ENCODE measurements around the gene UBR2. TPM values are rescaled to one million over a fixed set of nuclear protein-coding genes. Genes with fewer than 3 reads are reported as not detected.
"Not testable (repeated sequence)": the region's sequence is repeated elsewhere in the genome, so short reads cannot be mapped to it uniquely, and the experiment has no call there.

UBR2 gene
- total and polyA plus RNA-seq, 2 donors from 2014 or later, result 7.6 to 35.2 TPM

DNA sequence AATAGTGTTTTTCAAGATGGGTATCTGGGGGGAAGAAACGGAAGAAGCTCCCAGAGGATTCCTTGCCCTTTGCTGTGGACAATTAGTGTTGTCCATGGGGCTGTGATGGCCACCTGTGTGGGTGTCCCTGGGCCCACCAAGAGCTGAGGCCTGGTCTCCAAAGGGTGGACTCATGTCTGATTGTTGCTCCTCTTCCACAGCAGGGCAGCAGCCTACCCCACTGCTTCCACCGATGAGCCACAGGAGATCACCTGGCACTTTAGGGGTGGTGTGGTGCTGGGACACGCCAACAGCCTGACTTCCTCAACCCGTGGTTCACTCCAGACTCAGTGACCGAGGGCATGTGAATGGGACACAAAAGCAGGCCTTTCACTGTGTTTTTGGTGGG lies 133.4 kb downstream of the UBR2 start:
- intact Hi-C loops (cut with DNase I), result no loop called here
- Histone ChIP-seq H3K9ac (ENCODE audit: low read length in 3 of 3) (no peak overlapping the region), H3K36me3 (ENCODE audit: control insufficient read depth in 2 of 3, insufficient read depth in 3 of 3, low read length in 3 of 3) (peaks cover 0 to 7% (median 6%) of the 10 kb centered on the region in 3 donors), H3K27me3 (ENCODE audit: control insufficient read depth, insufficient read depth, low read length) (no peaks in the 10 kb centered on the region), H3K9me3 (ENCODE audit: control insufficient read depth in 2 of 3, insufficient read depth in 1 of 3, low read length in 3 of 3) (no peaks in the 10 kb centered on the region), H3K4me1 (ENCODE audit: control insufficient read depth in 2 of 3, insufficient read depth in 2 of 3, low read depth in 1 of 3, low read length in 3 of 3) (no peaks in the 10 kb centered on the region), H3K27ac (ENCODE audit: low read depth in 2 of 2, low read length in 2 of 2) (no peak overlapping the region), H3K4me3 (ENCODE audit: low read length in 3 of 3) (no peak overlapping the region)
- DNase-seq (no peak), FAIRE-seq (no peak)
- TF ChIP-seq, protein P1, sequence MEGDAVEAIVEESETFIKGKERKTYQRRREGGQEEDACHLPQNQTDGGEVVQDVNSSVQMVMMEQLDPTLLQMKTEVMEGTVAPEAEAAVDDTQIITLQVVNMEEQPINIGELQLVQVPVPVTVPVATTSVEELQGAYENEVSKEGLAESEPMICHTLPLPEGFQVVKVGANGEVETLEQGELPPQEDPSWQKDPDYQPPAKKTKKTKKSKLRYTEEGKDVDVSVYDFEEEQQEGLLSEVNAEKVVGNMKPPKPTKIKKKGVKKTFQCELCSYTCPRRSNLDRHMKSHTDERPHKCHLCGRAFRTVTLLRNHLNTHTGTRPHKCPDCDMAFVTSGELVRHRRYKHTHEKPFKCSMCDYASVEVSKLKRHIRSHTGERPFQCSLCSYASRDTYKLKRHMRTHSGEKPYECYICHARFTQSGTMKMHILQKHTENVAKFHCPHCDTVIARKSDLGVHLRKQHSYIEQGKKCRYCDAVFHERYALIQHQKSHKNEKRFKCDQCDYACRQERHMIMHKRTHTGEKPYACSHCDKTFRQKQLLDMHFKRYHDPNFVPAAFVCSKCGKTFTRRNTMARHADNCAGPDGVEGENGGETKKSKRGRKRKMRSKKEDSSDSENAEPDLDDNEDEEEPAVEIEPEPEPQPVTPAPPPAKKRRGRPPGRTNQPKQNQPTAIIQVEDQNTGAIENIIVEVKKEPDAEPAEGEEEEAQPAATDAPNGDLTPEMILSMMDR (IDR thresholded peaks at IDR 0.05; ENCODE audit: borderline replicate concordance, extremely low read depth, insufficient read depth), result no peak

DNA sequence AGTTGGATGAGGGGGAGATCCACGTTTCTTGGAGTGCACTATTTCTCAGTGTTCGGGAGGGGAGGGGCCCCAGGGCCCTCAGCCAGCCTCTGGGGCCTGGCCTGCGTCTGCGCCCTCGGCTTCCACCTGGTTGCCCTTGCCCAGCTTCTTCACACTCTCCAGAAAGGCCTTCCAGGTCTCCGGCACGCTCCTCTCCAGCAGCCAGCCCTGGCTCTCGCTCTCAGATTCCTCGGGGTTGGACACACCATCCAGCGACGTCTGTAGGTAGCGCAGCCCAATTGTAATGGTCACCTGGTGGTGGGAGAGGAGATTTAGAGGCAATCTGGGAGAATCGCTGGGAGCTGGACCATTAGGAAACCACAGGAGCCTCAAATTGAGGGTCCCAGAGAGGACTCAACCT lies 134.4 kb downstream of the UBR2 start:
- Histone ChIP-seq H3K27me3 (ENCODE audit: control insufficient read depth, insufficient read depth, low read length) (no peaks in the 10 kb centered on the region), H3K27ac (ENCODE audit: low read depth in 2 of 2, low read length in 2 of 2) (no peak overlapping the region), H3K36me3 (ENCODE audit: control insufficient read depth in 2 of 3, insufficient read depth in 3 of 3, low read length in 3 of 3) (peaks cover 0 to 2% (median 0%) of the 10 kb centered on the region in 3 donors), H3K4me3 (ENCODE audit: low read length in 3 of 3) (no peak overlapping the region), H3K4me1 (ENCODE audit: control insufficient read depth in 2 of 3, insufficient read depth in 2 of 3, low read depth in 1 of 3, low read length in 3 of 3) (no peaks in the 10 kb centered on the region), H3K9ac (ENCODE audit: low read length in 3 of 3) (no peak overlapping the region), H3K9me3 (ENCODE audit: control insufficient read depth in 2 of 3, insufficient read depth in 1 of 3, low read length in 3 of 3) (no peaks in the 10 kb centered on the region)
- DNase-seq, result no peak
- FAIRE-seq, result no peak
- TF ChIP-seq, protein P1 (IDR thresholded peaks at IDR 0.05; ENCODE audit: borderline replicate concordance, extremely low read depth, insufficient read depth), result no peak
- intact Hi-C loops (cut with DNase I), result no loop called here

DNA sequence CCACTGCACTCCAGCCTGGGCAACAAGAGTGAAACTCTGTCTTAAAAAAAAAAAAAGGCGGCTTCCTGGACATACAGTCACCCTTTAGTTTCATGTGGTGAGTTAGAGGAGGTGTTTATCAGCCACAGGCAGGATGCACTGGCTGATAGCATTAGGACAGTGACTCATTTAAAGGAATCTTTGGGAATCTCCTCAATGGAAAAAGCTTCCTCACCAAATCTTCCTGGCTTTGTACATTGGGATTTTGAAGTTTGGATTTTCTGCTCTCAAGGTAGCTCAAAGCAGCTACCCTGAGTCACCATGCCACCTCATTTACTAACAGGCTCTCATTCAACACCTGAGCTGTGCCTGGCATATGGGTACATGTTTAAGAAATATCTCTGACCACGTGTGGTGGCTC lies 138.4 kb downstream of the UBR2 start:
- H3K36me3 ChIP-seq (ENCODE audit: control insufficient read depth in 2 of 3, insufficient read depth in 3 of 3, low read length in 3 of 3), result no peaks in the 10 kb centered on the region
- FAIRE-seq, result no peak
- H3K9me3 ChIP-seq (ENCODE audit: control insufficient read depth in 2 of 3, insufficient read depth in 1 of 3, low read length in 3 of 3), result no peaks in the 10 kb centered on the region
- H3K27ac ChIP-seq (ENCODE audit: low read depth in 2 of 2, low read length in 2 of 2), result no peak overlapping the region
- no peak overlapping the region for H3K4me3 ChIP-seq (ENCODE audit: low read length in 3 of 3)
- no peaks in the 10 kb centered on the region for H3K4me1 ChIP-seq (ENCODE audit: control insufficient read depth in 2 of 3, insufficient read depth in 2 of 3, low read depth in 1 of 3, low read length in 3 of 3)
- H3K27me3 ChIP-seq (ENCODE audit: control insufficient read depth, insufficient read depth, low read length), result no peaks in the 10 kb centered on the region
- TF ChIP-seq, protein P1 (IDR thresholded peaks at IDR 0.05; ENCODE audit: borderline replicate concordance, extremely low read depth, insufficient read depth), result no peak
- intact Hi-C loops (cut with DNase I), result no loop called here
- DNase-seq, result peak in 1 of 5 donors; percentile 12
- no peak overlapping the region for H3K9ac ChIP-seq (ENCODE audit: low read length in 3 of 3)

DNA sequence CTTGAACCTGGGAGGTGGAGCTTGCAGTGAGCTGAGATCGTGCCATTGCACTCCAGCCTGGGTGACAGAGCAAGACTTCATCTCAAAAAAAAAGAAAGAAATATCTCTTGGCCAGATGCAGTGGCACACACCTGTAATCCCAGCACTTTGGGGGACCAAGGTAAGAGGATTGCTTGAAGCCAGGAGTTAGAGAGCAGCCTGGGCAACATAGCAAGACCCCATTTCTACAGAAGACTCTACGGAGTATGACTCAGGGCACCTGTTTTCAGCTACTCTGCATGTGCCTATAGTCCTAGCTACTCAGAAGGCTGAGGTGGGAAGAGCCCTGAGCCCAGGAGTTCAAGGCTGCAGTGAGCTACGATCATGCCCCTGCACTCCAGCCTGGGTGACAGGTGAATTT lies 139.0 kb downstream of the UBR2 start:
- H3K9me3 ChIP-seq (ENCODE audit: control insufficient read depth in 2 of 3, insufficient read depth in 1 of 3, low read length in 3 of 3); intact Hi-C loops (cut with DNase I); H3K27ac ChIP-seq (ENCODE audit: low read depth in 2 of 2, low read length in 2 of 2); H3K4me3 ChIP-seq (ENCODE audit: low read length in 3 of 3); H3K9ac ChIP-seq (ENCODE audit: low read length in 3 of 3); FAIRE-seq; H3K36me3 ChIP-seq (ENCODE audit: control insufficient read depth in 2 of 3, insufficient read depth in 3 of 3, low read length in 3 of 3); H3K27me3 ChIP-seq (ENCODE audit: control insufficient read depth, insufficient read depth, low read length); H3K4me1 ChIP-seq (ENCODE audit: control insufficient read depth in 2 of 3, insufficient read depth in 2 of 3, low read depth in 1 of 3, low read length in 3 of 3); DNase-seq: not testable (repeated sequence)

All from kidney (tissue), 14 donors.